ENCODE data around the gene EXD1. TPM values are rescaled to one million over a fixed set of nuclear protein-coding genes. Genes with fewer than 3 reads are reported as not detected.

The EXD1 gene
- total and polyA plus RNA-seq, 2 of the 13 experiments (the other 11 are each of a cell fraction or from before 2014, with no cell fraction given): not detected

DNA sequence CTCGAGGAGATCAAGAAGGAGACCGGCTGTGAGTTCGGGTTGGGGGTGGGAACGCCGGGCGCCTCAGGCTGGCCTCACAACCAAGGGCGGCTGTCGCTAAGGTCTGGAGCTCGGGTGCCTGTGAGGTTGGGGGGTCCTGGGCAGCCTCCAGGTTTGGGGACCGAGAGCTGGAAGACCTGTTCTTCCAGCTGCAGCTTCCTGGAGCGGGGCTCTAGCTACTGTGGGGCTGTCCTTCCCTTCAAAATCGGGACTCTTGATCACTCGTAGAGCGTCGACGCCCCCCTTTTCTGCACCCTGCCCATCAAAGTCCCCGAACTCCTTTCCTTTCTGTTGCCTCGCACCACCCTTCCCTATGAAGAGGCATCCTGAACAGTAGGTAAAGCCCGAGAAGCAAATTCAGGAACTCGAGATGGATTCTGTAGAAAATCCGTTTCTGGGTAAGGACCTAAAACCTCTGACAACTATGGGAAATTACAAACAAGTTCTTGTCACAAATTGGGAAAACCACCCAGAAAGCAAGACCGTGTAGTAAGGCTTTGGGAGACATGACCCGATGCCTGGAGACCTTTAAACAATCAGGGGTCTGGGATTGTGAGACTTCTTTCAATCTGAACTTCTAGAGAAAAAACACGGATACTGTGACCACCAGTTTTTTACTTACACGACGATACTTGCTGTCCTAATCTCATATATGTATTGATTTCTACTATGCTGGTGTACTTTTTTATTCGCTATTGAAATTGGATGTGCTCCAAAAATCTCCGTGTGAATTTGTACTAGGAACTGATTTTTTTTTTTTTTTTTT is 1.1 kb upstream of the EXD1 start (continued):
- no peak for TF ChIP-seq ZNF724P (CRISPR knock-in tag; IDR thresholded peaks at IDR 0.05; ENCODE audit: borderline replicate concordance)
- 0 out of 2 replicates have a peak, but pooled peaks have one; percentile 11 for TF ChIP-seq ZNF891 (CRISPR knock-in tag; IDR thresholded peaks at IDR 0.05)
- TF ChIP-seq ZNF260 (CRISPR knock-in tag; IDR thresholded peaks at IDR 0.05; ENCODE audit: borderline replicate concordance, low read depth): no peak; the same call in 1 of the 2 replicates
- TF ChIP-seq STAT5B (CRISPR knock-in tag; IDR thresholded peaks at IDR 0.05): no peak
- TF ChIP-seq, protein P1, sequence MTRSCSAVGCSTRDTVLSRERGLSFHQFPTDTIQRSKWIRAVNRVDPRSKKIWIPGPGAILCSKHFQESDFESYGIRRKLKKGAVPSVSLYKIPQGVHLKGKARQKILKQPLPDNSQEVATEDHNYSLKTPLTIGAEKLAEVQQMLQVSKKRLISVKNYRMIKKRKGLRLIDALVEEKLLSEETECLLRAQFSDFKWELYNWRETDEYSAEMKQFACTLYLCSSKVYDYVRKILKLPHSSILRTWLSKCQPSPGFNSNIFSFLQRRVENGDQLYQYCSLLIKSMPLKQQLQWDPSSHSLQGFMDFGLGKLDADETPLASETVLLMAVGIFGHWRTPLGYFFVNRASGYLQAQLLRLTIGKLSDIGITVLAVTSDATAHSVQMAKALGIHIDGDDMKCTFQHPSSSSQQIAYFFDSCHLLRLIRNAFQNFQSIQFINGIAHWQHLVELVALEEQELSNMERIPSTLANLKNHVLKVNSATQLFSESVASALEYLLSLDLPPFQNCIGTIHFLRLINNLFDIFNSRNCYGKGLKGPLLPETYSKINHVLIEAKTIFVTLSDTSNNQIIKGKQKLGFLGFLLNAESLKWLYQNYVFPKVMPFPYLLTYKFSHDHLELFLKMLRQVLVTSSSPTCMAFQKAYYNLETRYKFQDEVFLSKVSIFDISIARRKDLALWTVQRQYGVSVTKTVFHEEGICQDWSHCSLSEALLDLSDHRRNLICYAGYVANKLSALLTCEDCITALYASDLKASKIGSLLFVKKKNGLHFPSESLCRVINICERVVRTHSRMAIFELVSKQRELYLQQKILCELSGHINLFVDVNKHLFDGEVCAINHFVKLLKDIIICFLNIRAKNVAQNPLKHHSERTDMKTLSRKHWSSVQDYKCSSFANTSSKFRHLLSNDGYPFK (CRISPR knock-in tag; IDR thresholded peaks at IDR 0.05; ENCODE audit: borderline replicate concordance): peak; percentile 3; the same call in 1 of the 2 replicates
- TF ChIP-seq CCDC6 (CRISPR knock-in tag; IDR thresholded peaks at IDR 0.05): no peak
- TF ChIP-seq, protein P2, sequence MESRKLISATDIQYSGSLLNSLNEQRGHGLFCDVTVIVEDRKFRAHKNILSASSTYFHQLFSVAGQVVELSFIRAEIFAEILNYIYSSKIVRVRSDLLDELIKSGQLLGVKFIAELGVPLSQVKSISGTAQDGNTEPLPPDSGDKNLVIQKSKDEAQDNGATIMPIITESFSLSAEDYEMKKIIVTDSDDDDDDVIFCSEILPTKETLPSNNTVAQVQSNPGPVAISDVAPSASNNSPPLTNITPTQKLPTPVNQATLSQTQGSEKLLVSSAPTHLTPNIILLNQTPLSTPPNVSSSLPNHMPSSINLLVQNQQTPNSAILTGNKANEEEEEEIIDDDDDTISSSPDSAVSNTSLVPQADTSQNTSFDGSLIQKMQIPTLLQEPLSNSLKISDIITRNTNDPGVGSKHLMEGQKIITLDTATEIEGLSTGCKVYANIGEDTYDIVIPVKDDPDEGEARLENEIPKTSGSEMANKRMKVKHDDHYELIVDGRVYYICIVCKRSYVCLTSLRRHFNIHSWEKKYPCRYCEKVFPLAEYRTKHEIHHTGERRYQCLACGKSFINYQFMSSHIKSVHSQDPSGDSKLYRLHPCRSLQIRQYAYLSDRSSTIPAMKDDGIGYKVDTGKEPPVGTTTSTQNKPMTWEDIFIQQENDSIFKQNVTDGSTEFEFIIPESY (CRISPR knock-in tag; IDR thresholded peaks at IDR 0.05): no peak
- TF ChIP-seq HHEX (CRISPR knock-in tag; IDR thresholded peaks at IDR 0.05): no peak
- no peak for TF ChIP-seq ZNF776 (CRISPR knock-in tag; IDR thresholded peaks at IDR 0.05)
- no peak for TF ChIP-seq ZNF589 (CRISPR knock-in tag; conservative IDR thresholded peaks at IDR 0.05)
- no peak for TF ChIP-seq RAD21 (CRISPR knock-in tag; IDR thresholded peaks at IDR 0.05)
- TF ChIP-seq ARNT2 (CRISPR knock-in tag; IDR thresholded peaks at IDR 0.05; ENCODE audit: low read depth): no peak
- 0 out of 2 replicates have a peak, but pooled peaks have one; percentile 1 for TF ChIP-seq ZNF350 (CRISPR knock-in tag; IDR thresholded peaks at IDR 0.05; ENCODE audit: borderline replicate concordance, low read depth)
- no peak for TF ChIP-seq ZNF354B (CRISPR knock-in tag; IDR thresholded peaks at IDR 0.05)
- no peak for TF ChIP-seq HNRNPUL1 (IDR thresholded peaks at IDR 0.05; ENCODE audit: low read depth, low read length)
- TF ChIP-seq MXD4 (CRISPR knock-in tag; IDR thresholded peaks at IDR 0.05): no peak
- no peak for TF ChIP-seq MEIS2 (CRISPR knock-in tag; IDR thresholded peaks at IDR 0.05)
- TF ChIP-seq ZNF562 (CRISPR knock-in tag; IDR thresholded peaks at IDR 0.05; ENCODE audit: borderline replicate concordance): no peak
- no peak for TF ChIP-seq JARID2 (CRISPR knock-in tag; IDR thresholded peaks at IDR 0.05; ENCODE audit: insufficient replicate concordance)
- no peak; the same call in 1 of the 2 replicates for TF ChIP-seq HIVEP1 (CRISPR knock-in tag; IDR thresholded peaks at IDR 0.05)
- no peak for TF ChIP-seq PHF8 (CRISPR knock-in tag; IDR thresholded peaks at IDR 0.05)
- no peak for TF ChIP-seq ZFP36L1 (CRISPR knock-in tag; IDR thresholded peaks at IDR 0.05)
- no peak for TF ChIP-seq ZNF616 (CRISPR knock-in tag; IDR thresholded peaks at IDR 0.05; ENCODE audit: low read depth)
- no peak for TF ChIP-seq HMGA1 (CRISPR knock-in tag; conservative IDR thresholded peaks at IDR 0.05)
- TF ChIP-seq ZNF20 (CRISPR knock-in tag; IDR thresholded peaks at IDR 0.05): no peak
- peak; percentile 33 for TF ChIP-seq PAWR (CRISPR knock-in tag; IDR thresholded peaks at IDR 0.05; ENCODE audit: borderline replicate concordance)
- TF ChIP-seq KDM5A (IDR thresholded peaks at IDR 0.05; ENCODE audit: borderline replicate concordance, low read length): peak; percentile 20

Data from HepG2 (cell line).